ENCODE data around the gene SUPT4H1. TPM values are rescaled to one million over a fixed set of nuclear protein-coding genes. Genes with fewer than 3 reads are reported as not detected.
"Not testable (repeated sequence)": the region's sequence is repeated elsewhere in the genome, so short reads cannot be mapped to it uniquely, and the experiment has no call there.

SUPT4H1 gene
- total RNA-seq, 2 donors from 2014 or later, result 117 to 147 TPM

- H3K9me3 Mint-ChIP-seq, result no peaks in the 10 kb centered on the region
- H3K36me3 Mint-ChIP-seq (ENCODE audit: low read depth), result peaks cover 100% of the 10 kb centered on the region
- ATAC-seq (replicated peaks), result peak; percentile 86
- H3K4me1 Mint-ChIP-seq, result peaks cover 46% of the 10 kb centered on the region
- H3K4me3 Mint-ChIP-seq, result peak overlapping the region; percentile 98
- H3K27me3 Mint-ChIP-seq, result no peaks in the 10 kb centered on the region
- peak overlapping the region; percentile 100 for H3K27ac Mint-ChIP-seq
These were observed 7.8 kb downstream of the SUPT4H1 start for GRCh38 chr17:58344047-58344790.

DNA sequence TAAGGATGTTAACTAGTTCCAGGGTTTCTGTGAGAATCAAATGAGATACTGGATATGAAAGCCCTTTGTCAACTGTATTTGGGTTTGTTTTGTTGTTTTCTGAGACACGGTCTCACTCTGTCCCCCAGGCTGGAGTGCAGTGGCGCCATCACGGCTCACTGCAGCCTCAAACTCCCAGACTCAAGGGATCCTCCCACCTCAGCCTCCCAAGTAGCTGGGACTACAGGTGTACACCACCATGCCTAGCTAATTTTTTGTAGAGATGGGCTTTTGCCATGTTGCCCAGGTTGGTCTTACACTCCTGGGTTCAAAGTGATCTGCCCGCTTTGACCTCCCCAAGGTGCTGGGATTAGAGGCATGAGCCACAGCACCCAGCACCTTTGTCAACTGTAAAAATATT, 8.9 kb downstream of the SUPT4H1 start:
- no peak for ATAC-seq (replicated peaks)
- Mint-ChIP-seq H3K27ac (peak overlapping the region; percentile 100), H3K4me3 (peak overlapping the region; percentile 98), H3K27me3 (no peaks in the 10 kb centered on the region), H3K9me3 (no peaks in the 10 kb centered on the region), H3K36me3 (ENCODE audit: low read depth) (peaks cover 100% of the 10 kb centered on the region), H3K4me1 (peaks cover 38% of the 10 kb centered on the region)

DNA sequence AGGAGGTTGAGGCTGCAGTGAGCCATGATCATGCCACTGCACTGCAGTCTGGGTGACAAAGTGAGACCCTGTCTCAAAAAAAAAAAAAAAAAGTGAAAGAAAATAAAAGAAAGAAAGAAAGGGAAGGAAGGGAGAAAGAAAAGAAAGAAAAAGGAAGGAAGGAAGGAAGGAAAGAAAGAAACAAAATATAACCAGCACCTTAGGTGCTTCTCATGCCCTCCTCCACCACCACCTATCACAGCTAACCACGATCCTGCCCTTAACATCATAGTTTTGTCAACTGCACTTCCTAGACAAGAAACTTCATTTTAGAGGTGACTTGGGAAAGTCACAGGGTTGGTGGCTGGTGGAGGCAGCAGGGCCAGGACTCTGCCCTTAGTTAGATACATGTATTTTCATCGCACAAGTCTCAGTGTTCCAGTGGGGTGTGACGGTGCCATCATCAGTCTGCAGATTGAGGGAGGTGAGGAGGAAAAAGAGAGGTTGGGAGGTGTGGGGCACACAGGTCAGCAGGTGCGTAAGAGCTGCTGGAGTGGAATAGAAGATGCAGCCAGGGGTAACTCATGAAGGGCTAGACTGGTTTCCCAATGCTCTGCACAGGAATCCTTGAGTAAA, 10.0 kb downstream of the SUPT4H1 start:
- Mint-ChIP-seq H3K27ac (peak overlapping the region; percentile 100), H3K9me3 (no peaks in the 10 kb centered on the region), H3K4me1 (peaks cover 28% of the 10 kb centered on the region), H3K27me3 (no peaks in the 10 kb centered on the region), H3K36me3 (ENCODE audit: low read depth) (peaks cover 100% of the 10 kb centered on the region), H3K4me3 (peak overlapping the region; percentile 98)
- ATAC-seq (replicated peaks), result no peak

- H3K27me3 Mint-ChIP-seq; H3K9me3 Mint-ChIP-seq; ATAC-seq (replicated peaks): not testable (repeated sequence)
- H3K4me3 Mint-ChIP-seq, result peak overlapping the region; percentile 98
- H3K4me1 Mint-ChIP-seq, result peaks cover 23% of the 10 kb centered on the region
- peaks cover 100% of the 10 kb centered on the region for H3K36me3 Mint-ChIP-seq (ENCODE audit: low read depth)
- peak overlapping the region; percentile 100 for H3K27ac Mint-ChIP-seq
These were observed 10.7 kb downstream of the SUPT4H1 start for GRCh38 chr17:58341136-58341860.

DNA sequence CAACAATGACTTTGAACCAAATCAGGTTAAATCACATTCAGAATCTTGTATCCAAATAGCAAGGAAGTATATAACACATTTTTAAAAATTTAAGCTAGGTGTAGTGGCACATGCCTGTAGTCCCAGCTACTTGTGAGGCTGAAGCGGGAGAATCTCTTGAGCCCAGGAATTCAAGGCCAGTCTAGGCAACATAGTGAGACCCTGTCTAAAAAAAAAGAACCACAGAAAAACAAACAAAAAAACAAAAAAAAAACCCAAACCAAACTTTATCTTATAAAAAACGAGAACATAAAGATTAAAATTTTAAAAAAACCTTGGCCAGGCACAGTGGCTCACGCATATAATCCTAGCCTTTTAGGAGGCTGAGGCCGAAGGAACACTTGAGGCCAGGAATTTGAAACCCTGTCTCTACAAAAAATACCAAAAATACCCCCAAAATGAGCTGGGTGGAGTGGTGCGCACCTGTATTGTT, 11.6 kb downstream of the SUPT4H1 start:
- H3K4me1 Mint-ChIP-seq, result peaks cover 19% of the 10 kb centered on the region
- no peaks in the 10 kb centered on the region for H3K9me3 Mint-ChIP-seq
- H3K36me3 Mint-ChIP-seq (ENCODE audit: low read depth), result peaks cover 100% of the 10 kb centered on the region
- H3K27ac Mint-ChIP-seq, result peak overlapping the region; percentile 100
- H3K4me3 Mint-ChIP-seq, result peak overlapping the region; percentile 98
- H3K27me3 Mint-ChIP-seq, result no peaks in the 10 kb centered on the region
- ATAC-seq (replicated peaks), result no peak

DNA sequence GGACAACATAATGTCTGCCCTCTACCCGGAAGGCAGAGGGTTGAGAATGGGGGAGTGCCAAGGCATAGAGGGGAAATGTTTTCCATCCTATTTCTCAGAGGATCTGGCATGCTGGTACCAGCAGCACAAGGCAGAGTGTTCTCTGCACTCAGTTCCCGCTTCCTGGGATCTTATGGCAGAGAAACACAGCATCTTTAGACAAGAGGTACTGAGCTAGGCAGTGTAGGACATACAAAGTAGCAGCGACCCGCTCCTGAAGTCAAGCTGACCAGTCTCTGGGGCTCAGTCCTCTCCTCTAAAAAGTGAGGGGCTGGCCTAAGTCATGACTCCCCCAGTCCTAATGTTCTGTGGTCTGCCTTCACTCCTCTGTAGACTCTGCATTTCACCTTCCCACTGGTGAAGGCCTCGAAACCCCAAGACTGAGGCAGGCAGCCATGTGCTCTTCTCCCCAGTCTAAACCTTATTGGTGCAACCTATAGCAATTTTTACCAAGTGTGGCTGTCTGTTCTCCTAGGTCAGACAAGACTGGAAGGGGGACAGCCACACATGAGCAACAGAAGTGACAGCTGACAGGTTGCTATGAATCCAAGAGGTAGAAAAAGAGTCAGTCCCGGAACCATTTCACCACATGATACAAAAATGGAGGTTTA, 12.1 kb downstream of the SUPT4H1 start:
- Mint-ChIP-seq H3K27me3 (no peaks in the 10 kb centered on the region), H3K4me3 (peak overlapping the region; percentile 98), H3K27ac (peak overlapping the region; percentile 100), H3K9me3 (no peaks in the 10 kb centered on the region), H3K4me1 (peaks cover 15% of the 10 kb centered on the region), H3K36me3 (ENCODE audit: low read depth) (peaks cover 100% of the 10 kb centered on the region)
- ATAC-seq (replicated peaks), result no peak

DNA sequence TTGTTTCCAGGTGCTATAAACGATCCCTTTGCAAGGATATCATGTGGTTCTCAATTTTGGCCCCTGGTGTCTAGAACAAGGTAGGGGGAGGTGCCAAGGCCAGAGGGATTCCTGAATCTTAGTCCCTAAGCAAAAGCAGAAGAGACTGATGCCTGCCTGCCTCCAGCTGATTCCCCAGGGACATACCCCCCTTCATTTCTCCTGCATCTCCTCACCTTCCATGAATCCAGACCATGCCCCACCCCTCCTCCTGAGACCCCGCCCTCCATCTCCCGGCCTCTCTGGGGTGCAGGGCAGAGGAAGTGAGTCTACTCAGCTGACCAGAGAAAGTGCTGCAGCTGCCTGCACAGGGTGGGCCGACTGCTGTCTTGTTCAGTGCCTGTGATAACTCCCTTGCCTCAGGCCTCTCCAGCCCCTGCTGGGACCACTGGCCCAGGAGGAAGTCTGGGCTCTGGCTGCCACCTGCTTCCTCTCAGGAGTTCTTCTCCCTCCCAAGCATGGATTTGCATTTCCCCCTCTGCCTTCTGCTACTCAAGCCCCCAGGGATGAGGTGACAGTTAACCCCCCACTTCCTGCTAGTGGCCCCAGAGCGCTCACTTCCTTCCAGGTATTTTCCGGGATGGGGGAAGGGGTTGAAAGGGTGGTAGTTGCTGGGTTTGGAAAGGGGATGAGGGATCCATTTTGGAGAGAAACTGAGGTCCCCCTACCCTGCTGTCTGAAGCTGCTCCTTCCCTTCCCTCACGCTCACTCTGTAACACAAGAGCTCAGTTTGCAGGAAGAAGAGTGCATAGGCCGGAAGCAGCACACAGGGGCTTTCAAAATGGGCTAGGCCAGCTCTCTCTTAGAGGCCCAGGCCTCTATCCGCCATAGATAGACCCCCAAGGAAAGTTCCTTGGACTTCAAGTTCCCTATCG, 12.9 kb downstream of the SUPT4H1 start:
- ATAC-seq (replicated peaks), result peak; percentile 50
- Mint-ChIP-seq H3K27ac (peak overlapping the region; percentile 100), H3K9me3 (no peaks in the 10 kb centered on the region), H3K27me3 (no peaks in the 10 kb centered on the region), H3K36me3 (ENCODE audit: low read depth) (peaks cover 100% of the 10 kb centered on the region), H3K4me1 (peaks cover 11% of the 10 kb centered on the region), H3K4me3 (peak overlapping the region; percentile 98)

- Mint-ChIP-seq H3K4me1 (peaks cover 11% of the 10 kb centered on the region), H3K9me3 (no peaks in the 10 kb centered on the region), H3K27me3 (no peaks in the 10 kb centered on the region), H3K4me3 (peak overlapping the region; percentile 98), H3K27ac (peak overlapping the region; percentile 100), H3K36me3 (ENCODE audit: low read depth) (peaks cover 100% of the 10 kb centered on the region)
- ATAC-seq (replicated peaks), result peak; percentile 15
These were observed 13.6 kb downstream of the SUPT4H1 start for GRCh38 chr17:58338454-58338840.

DNA sequence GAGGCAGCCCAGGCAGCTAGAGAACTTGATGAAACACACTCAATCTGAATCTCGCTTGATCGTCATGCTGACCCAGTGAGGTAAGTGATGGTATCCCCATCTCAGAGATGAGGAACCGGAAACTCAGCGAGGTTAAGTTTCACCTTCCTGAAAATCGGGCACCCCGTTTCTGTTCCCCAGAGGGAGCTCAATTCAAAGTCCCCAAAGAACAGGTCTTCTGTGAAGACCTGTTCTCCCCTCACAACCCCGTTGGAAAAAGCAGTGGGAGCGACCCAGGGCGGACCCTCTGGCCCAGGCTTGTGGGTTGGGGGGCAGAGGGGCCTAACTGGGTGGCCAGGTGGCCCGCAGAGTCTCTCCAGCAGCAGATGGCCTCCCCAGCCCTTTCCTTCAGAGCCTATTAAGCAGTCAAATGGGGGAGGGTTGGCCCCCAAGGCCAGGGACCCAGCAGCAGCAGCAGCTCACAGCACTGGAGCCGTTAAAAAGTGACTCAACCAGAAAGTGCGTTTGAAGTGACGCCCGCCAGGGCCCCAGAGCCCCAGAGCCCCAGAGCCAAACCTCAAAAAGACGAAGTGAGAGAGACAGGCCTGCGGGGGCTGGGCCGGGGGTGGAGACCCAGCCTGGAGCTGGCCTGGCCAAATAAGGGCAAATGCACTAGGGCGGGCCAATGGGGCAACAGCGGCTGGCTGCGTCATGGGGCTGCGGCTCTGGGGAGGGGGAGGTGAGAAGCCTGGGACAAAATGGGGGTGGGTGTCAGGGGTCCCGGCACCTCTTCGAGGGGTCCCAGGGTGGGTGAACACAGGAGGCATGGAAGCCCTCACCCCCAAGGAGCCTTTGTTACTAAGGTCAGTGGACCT, 14.2 kb downstream of the SUPT4H1 start:
- H3K27me3 Mint-ChIP-seq, result no peaks in the 10 kb centered on the region
- peaks cover 100% of the 10 kb centered on the region for H3K36me3 Mint-ChIP-seq (ENCODE audit: low read depth)
- peak overlapping the region; percentile 98 for H3K4me3 Mint-ChIP-seq

GRCh38 chr17:58337210-58337599, 14.8 kb downstream of the SUPT4H1 start:
- peaks cover 10% of the 10 kb centered on the region for H3K4me1 Mint-ChIP-seq
- peak overlapping the region; percentile 98 for H3K4me3 Mint-ChIP-seq

More for the DNA sequence above, 14.2 kb downstream of the SUPT4H1 start:
- peak overlapping the region; percentile 100 for H3K27ac Mint-ChIP-seq
- no peaks in the 10 kb centered on the region for H3K9me3 Mint-ChIP-seq
- ATAC-seq (replicated peaks), result peak; percentile 72
- H3K4me1 Mint-ChIP-seq, result peaks cover 11% of the 10 kb centered on the region

DNA sequence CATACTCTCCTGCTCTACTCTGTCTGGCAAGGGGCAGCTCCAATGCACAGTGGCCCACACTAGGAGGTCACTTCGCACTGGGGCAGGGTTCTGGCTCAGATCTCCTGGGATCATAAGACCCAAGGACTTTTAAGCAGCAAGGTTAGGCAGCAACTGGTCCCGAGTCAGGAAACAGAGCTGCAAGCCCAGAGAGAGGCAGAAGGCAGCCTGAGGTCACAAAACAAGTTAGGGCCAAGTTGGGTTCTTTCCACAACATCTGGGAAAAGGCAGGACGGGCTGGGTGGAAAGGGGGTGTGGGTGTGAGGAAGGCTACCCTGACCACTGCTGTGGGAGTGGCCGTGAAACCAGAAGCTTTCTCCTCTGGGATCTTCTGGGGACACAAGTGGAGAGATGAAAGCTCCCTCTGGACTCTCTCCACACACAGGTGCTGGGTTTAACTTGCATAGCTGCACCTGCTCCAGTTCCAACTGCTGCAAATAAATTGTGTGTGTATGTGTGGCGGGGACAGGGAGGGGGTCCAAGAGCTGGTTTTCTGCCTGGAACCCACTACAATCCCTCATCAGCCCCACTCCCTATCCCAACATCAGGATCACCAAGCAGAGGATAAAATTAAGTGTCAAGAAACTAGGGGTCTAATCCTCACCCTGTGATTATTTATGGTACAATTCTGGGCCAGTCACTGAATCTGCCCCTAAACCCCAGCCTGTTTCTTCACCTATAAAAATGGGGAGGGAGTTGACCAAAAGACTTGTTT, 15.4 kb downstream of the SUPT4H1 start:
- Mint-ChIP-seq H3K27ac (peak overlapping the region; percentile 100), H3K9me3 (no peaks in the 10 kb centered on the region), H3K36me3 (ENCODE audit: low read depth) (peaks cover 100% of the 10 kb centered on the region), H3K4me3 (peak overlapping the region; percentile 98), H3K4me1 (peaks cover 6% of the 10 kb centered on the region), H3K27me3 (no peaks in the 10 kb centered on the region)
- no peak for ATAC-seq (replicated peaks)

More at GRCh38 chr17:58337210-58337599, 14.8 kb downstream of the SUPT4H1 start:
- Mint-ChIP-seq H3K27ac (peak overlapping the region; percentile 100), H3K9me3 (no peaks in the 10 kb centered on the region), H3K36me3 (ENCODE audit: low read depth) (peaks cover 100% of the 10 kb centered on the region), H3K27me3 (no peaks in the 10 kb centered on the region)
- ATAC-seq (replicated peaks), result no peak

DNA sequence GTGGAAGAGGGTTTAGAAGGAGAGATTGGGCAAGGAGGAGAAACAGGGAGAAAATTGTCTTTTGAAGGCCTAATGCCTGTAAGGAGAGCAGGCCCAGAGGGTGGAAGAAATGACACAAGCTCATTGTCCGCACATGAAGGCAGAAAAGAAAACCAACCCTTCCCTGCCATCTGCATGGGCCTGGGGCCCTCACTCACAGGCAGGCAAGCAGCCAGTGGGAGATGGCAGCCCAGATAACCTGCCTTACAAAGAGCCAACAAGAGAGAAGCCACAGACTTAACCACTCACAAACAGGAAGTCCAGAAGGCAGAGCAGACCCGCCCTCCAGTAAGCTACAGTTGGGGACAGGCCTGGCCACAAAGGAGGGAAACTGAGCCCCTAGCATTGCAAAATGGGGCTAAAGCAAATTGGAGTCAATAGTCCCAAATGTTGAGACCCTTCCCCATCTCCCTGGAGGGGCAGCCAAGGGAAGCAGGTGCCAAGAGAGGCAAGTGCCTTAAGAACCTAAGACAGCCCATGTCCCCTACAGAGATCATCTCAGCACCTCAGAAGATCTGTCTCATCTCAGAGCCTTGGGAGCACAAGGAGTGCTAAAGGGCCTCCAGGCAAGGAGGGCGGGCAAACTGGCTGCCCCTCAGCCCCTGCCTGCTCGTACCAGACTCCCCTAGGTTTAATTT, 16.1 kb downstream of the SUPT4H1 start:
- H3K4me1 Mint-ChIP-seq, result peaks cover 6% of the 10 kb centered on the region
- peak overlapping the region; percentile 98 for H3K4me3 Mint-ChIP-seq
- peak; percentile 25 for ATAC-seq (replicated peaks)
- H3K9me3 Mint-ChIP-seq, result no peaks in the 10 kb centered on the region
- H3K27ac Mint-ChIP-seq, result peak overlapping the region; percentile 100
- H3K36me3 Mint-ChIP-seq (ENCODE audit: low read depth), result peaks cover 100% of the 10 kb centered on the region
- H3K27me3 Mint-ChIP-seq, result no peaks in the 10 kb centered on the region

Data from activated T-helper 17 cell treated with anti-CD3 and anti-CD28 coated beads, Interleukin-2, amount 50 U/mL, for 72 hours (primary cell).